ENCODE results near the gene ATP5PO. TPM values are rescaled to one million over a fixed set of nuclear protein-coding genes. Genes with fewer than 3 reads are reported as not detected.

The ATP5PO gene
- polyA plus RNA-seq, 1 donor (not counting 4 experiments of a cell fraction or from before 2014, with no cell fraction given) = 359 TPM

- Histone ChIP-seq H3K36me3 (ENCODE audit: control insufficient read depth in 2 of 2, extremely low read depth in 1 of 2, insufficient read depth in 2 of 2, low read length in 2 of 2) (no peaks in the 10 kb centered on the region), H2AFZ (ENCODE audit: control insufficient read depth, low read length) (no peak overlapping the region), H3K4me2 (ENCODE audit: control insufficient read depth, extremely low read depth, insufficient read depth, low read depth, low read length) (no peak overlapping the region), H3K9ac (ENCODE audit: control insufficient read depth, extremely low read depth, insufficient read depth, low read length) (no peak overlapping the region), H3K79me2 (ENCODE audit: control insufficient read depth, insufficient read depth, low read length) (no peaks in the 10 kb centered on the region), H3K4me1 (ENCODE audit: control insufficient read depth, extremely low read depth, insufficient read depth, low read length) (peaks cover 7% of the 10 kb centered on the region), H3K4me3 (ENCODE audit: control insufficient read depth in 2 of 3, extremely low read depth in 1 of 3, insufficient read depth in 2 of 3, low read depth in 1 of 3, low read length in 3 of 3) (no peak overlapping the region), H3K27ac (ENCODE audit: control insufficient read depth, insufficient read depth, low read length) (no peak overlapping the region), H3K9me1 (ENCODE audit: control insufficient read depth, extremely low read depth, insufficient read depth, low read length) (no peaks in the 10 kb centered on the region), H3K27me3 (ENCODE audit: control insufficient read depth, extremely low read depth, insufficient read depth, low read length) (peaks cover 44% of the 10 kb centered on the region), H4K20me1 (ENCODE audit: control insufficient read depth, extremely low read depth, insufficient read depth, low read length) (no peaks in the 10 kb centered on the region), H3K9me3 (ENCODE audit: control insufficient read depth, low read depth, low read length) (no peaks in the 10 kb centered on the region)
- TF ChIP-seq CTCF (optimal IDR thresholded peaks at IDR 0.05 in 1 of 3, IDR thresholded peaks at IDR 0.05 in 1 of 3, conservative IDR thresholded peaks at IDR 0.05 in 1 of 3; ENCODE audit: extremely low read depth in 1 of 3, insufficient read depth in 2 of 3, low read length in 3 of 3) (no peak), EZH2 (IDR thresholded peaks at IDR 0.05; ENCODE audit: low read length) (no peak)
- FAIRE-seq (no peak), DNase-seq (ENCODE audit: low read depth, low spot score) (no peak)
- dilution Hi-C loops (cut with MboI; ENCODE audit: extremely low pct_ligation_motif_present, low sequenced_read_pairs) = no loop called here
Measured at GRCh38 chr21:33886321-33886720, 29.3 kb downstream of the ATP5PO start.

- H3K4me3 ChIP-seq (ENCODE audit: control insufficient read depth in 2 of 3, extremely low read depth in 1 of 3, insufficient read depth in 2 of 3, low read depth in 1 of 3, low read length in 3 of 3) = peak overlapping the region in 1 of 3 experiments; percentile 34
- H3K4me2 ChIP-seq (ENCODE audit: control insufficient read depth, extremely low read depth, insufficient read depth, low read depth, low read length) = peak overlapping the region; percentile 61
- H3K9ac ChIP-seq (ENCODE audit: control insufficient read depth, extremely low read depth, insufficient read depth, low read length) = no peak overlapping the region
- H3K9me1 ChIP-seq (ENCODE audit: control insufficient read depth, extremely low read depth, insufficient read depth, low read length) = no peaks in the 10 kb centered on the region
- no peaks in the 10 kb centered on the region for H3K36me3 ChIP-seq (ENCODE audit: control insufficient read depth in 2 of 2, extremely low read depth in 1 of 2, insufficient read depth in 2 of 2, low read length in 2 of 2)
- peaks cover 44% of the 10 kb centered on the region for H3K27me3 ChIP-seq (ENCODE audit: control insufficient read depth, extremely low read depth, insufficient read depth, low read length)
- no peak overlapping the region for H2AFZ ChIP-seq (ENCODE audit: control insufficient read depth, low read length)
- dilution Hi-C loops (cut with MboI; ENCODE audit: extremely low pct_ligation_motif_present, low sequenced_read_pairs) = no loop called here
- FAIRE-seq (peak; percentile 36), DNase-seq (ENCODE audit: low read depth, low spot score) (no peak)
- peaks cover 7% of the 10 kb centered on the region for H3K4me1 ChIP-seq (ENCODE audit: control insufficient read depth, extremely low read depth, insufficient read depth, low read length)
- H3K79me2 ChIP-seq (ENCODE audit: control insufficient read depth, insufficient read depth, low read length) = no peaks in the 10 kb centered on the region
- H3K9me3 ChIP-seq (ENCODE audit: control insufficient read depth, low read depth, low read length) = no peaks in the 10 kb centered on the region
- TF ChIP-seq EZH2 (IDR thresholded peaks at IDR 0.05; ENCODE audit: low read length) = no peak
- TF ChIP-seq CTCF (optimal IDR thresholded peaks at IDR 0.05 in 1 of 3, IDR thresholded peaks at IDR 0.05 in 1 of 3, conservative IDR thresholded peaks at IDR 0.05 in 1 of 3; ENCODE audit: extremely low read depth in 1 of 3, insufficient read depth in 2 of 3, low read length in 3 of 3) = no peak
- H3K27ac ChIP-seq (ENCODE audit: control insufficient read depth, insufficient read depth, low read length) = no peak overlapping the region
- H4K20me1 ChIP-seq (ENCODE audit: control insufficient read depth, extremely low read depth, insufficient read depth, low read length) = no peaks in the 10 kb centered on the region
Measured at GRCh38 chr21:33885172-33885514, 30.5 kb downstream of the ATP5PO start.
